ENCODE data around the gene NAA30. TPM values are rescaled to one million over a fixed set of nuclear protein-coding genes. Genes with fewer than 3 reads are reported as not detected.

Gene NAA30
- polyA plus RNA-seq, 1 donor from 2014 or later, result 26.9 TPM

DNA sequence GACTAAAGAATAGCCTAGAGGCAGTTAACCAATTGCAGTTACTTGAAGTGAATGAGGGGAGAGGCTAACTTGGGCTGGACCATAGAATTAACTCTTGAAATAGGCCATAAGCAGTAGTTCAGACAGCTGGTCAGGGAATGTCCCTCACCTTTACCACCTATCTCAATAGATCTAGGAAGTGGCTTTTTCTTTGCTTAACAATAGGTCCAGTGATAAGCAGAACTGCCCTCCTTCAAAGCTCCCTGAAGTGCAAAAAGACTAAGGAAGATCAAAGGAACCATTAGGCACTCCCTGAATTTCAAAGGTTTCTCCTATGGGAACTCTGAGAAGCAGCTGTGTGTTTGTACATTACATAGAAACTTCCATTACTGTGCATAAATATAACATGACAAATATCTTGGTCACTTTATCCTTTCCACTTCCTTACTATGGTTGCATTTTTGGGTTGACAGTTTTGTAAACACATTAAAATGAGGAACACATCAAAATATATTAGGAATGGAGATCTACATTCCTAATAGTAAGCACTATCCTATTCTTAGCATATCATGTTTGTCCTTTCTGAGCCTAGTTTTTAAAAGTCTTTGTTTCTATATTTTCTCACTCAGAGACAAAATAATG is 7.2 kb upstream of the NAA30 start:
- Histone ChIP-seq H3K4me2 (ENCODE audit: low read length) (no peak overlapping the region), H2AFZ (ENCODE audit: low read depth, low read length) (no peak overlapping the region), H3K36me3 (ENCODE audit: insufficient read depth, low read length) (no peaks in the 10 kb centered on the region), H4K20me1 (ENCODE audit: insufficient read depth) (no peaks in the 10 kb centered on the region), H3F3A (ENCODE audit: insufficient read depth, low read length, poor library complexity, severe bottlenecking) (no peaks in the 10 kb centered on the region), H3K27me3 (ENCODE audit: insufficient read depth, low read depth, low read length) (no peaks in the 10 kb centered on the region), H3K27ac (ENCODE audit: low read length) (no peak overlapping the region), H3K79me2 (replicated peaks; ENCODE audit: insufficient read depth, low read length) (no peaks in the 10 kb centered on the region), H3K9me2 (ENCODE audit: insufficient read depth, low read length) (no peaks in the 10 kb centered on the region), H3K9ac (ENCODE audit: low read length) (no peak overlapping the region), H3K4me3 (ENCODE audit: low read length) (no peak overlapping the region), H3K9me3 (ENCODE audit: low read length) (no peaks in the 10 kb centered on the region)
- TF ChIP-seq SMC3 (conservative IDR thresholded peaks at IDR 0.05; ENCODE audit: poor library complexity) (no peak), TAF1 (IDR thresholded peaks at IDR 0.05; ENCODE audit: low read depth) (no peak), POLR2AphosphoS5 (IDR thresholded peaks at IDR 0.05) (no peak), REST (IDR thresholded peaks at IDR 0.05; ENCODE audit: borderline replicate concordance) (no peak), EP300 (conservative IDR thresholded peaks at IDR 0.05; ENCODE audit: poor library complexity, severe bottlenecking) (no peak), MXI1 (conservative IDR thresholded peaks at IDR 0.05; ENCODE audit: poor library complexity, severe bottlenecking) (no peak), EZH2 (IDR thresholded peaks at IDR 0.05; ENCODE audit: borderline replicate concordance, insufficient read depth, low read length, poor library complexity, severe bottlenecking) (no peak), CTCF (IDR thresholded peaks at IDR 0.05; ENCODE audit: poor library complexity, severe bottlenecking) (no peak), RAD21 (conservative IDR thresholded peaks at IDR 0.05) (no peak)

GRCh38 chr14:57388067-57388466 is 2.3 kb upstream of the NAA30 start:
- Histone ChIP-seq H3K4me2 (ENCODE audit: low read length) (no peak overlapping the region), H3F3A (ENCODE audit: insufficient read depth, low read length, poor library complexity, severe bottlenecking) (no peaks in the 10 kb centered on the region), H4K20me1 (ENCODE audit: insufficient read depth) (no peaks in the 10 kb centered on the region), H3K36me3 (ENCODE audit: insufficient read depth, low read length) (no peaks in the 10 kb centered on the region), H3K9me2 (ENCODE audit: insufficient read depth, low read length) (no peaks in the 10 kb centered on the region), H3K4me3 (ENCODE audit: low read length) (no peak overlapping the region), H3K79me2 (replicated peaks; ENCODE audit: insufficient read depth, low read length) (peaks cover 21% of the 10 kb centered on the region), H3K27ac (ENCODE audit: low read length) (no peak overlapping the region), H3K9me3 (ENCODE audit: low read length) (no peaks in the 10 kb centered on the region), H3K9ac (ENCODE audit: low read length) (no peak overlapping the region), H2AFZ (ENCODE audit: low read depth, low read length) (no peak overlapping the region), H3K27me3 (ENCODE audit: insufficient read depth, low read depth, low read length) (no peaks in the 10 kb centered on the region)
- no peak for TF ChIP-seq SMC3 (conservative IDR thresholded peaks at IDR 0.05; ENCODE audit: poor library complexity)
- TF ChIP-seq MXI1 (conservative IDR thresholded peaks at IDR 0.05; ENCODE audit: poor library complexity, severe bottlenecking), result no peak
- TF ChIP-seq CTCF (IDR thresholded peaks at IDR 0.05; ENCODE audit: poor library complexity, severe bottlenecking), result no peak
- no peak for TF ChIP-seq TAF1 (IDR thresholded peaks at IDR 0.05; ENCODE audit: low read depth)
- no peak for TF ChIP-seq POLR2AphosphoS5 (IDR thresholded peaks at IDR 0.05)
- no peak for TF ChIP-seq RAD21 (conservative IDR thresholded peaks at IDR 0.05)
- TF ChIP-seq EP300 (conservative IDR thresholded peaks at IDR 0.05; ENCODE audit: poor library complexity, severe bottlenecking), result no peak
- TF ChIP-seq REST (IDR thresholded peaks at IDR 0.05; ENCODE audit: borderline replicate concordance), result no peak
- no peak for TF ChIP-seq EZH2 (IDR thresholded peaks at IDR 0.05; ENCODE audit: borderline replicate concordance, insufficient read depth, low read length, poor library complexity, severe bottlenecking)
